UCSD-AML1 (cell line): ENCODE results near the gene RNF103.
"Not testable (repeated sequence)": the region's sequence is repeated elsewhere in the genome, so short reads cannot be mapped to it uniquely, and the experiment has no call there.

Experiments
- DNase-seq: peaks from one replicate; lab custom pipeline; 2025; ENCODE audit not compliant: unreplicated experiment; lab: John Stamatoyannopoulos, UW

The RNF103 gene, protein sequence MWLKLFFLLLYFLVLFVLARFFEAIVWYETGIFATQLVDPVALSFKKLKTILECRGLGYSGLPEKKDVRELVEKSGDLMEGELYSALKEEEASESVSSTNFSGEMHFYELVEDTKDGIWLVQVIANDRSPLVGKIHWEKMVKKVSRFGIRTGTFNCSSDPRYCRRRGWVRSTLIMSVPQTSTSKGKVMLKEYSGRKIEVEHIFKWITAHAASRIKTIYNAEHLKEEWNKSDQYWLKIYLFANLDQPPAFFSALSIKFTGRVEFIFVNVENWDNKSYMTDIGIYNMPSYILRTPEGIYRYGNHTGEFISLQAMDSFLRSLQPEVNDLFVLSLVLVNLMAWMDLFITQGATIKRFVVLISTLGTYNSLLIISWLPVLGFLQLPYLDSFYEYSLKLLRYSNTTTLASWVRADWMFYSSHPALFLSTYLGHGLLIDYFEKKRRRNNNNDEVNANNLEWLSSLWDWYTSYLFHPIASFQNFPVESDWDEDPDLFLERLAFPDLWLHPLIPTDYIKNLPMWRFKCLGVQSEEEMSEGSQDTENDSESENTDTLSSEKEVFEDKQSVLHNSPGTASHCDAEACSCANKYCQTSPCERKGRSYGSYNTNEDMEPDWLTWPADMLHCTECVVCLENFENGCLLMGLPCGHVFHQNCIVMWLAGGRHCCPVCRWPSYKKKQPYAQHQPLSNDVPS

DNA sequence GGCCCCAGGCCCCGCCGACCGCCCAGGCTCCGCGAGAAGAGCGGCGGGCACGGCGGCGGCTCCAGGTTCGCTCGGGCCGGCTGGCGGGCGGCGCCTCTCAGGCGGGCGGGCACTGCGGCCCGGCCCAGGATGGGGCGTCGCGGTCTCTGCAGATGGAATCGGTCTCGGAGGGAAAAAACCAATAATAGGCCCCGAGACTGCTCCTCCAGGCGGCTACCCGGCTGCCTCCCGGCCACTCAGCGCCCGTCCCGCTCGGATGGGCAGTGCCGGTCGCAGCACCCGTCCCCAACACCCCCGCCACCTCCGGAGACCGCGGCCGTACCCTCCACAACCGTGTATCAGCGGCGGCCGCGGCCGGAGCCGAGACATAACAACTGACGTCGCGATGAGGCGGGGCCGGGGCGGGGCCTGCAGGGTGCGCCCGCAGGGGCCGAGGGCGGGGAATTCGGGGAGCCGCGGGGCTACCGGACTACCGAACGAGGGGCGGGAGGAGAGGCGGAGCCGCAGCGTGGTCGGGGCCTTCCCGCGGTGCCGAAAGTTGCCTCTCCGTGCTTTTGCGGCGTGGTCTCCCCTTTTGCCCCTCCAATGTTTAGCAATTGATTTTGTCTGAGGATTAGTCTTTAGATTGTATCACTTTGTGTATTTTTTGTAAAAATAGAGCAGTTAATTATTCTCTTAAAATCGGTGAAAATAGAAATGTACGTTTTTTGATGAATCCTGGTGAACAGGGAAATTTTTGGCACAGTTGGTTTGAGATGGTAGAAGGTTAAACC, at the start of gene RNF103:
TSS of gene RNF103 (minus strand) at position 372 of the 773 bp plus-strand sequence. CDS start 979 bp downstream, outside the sequence.
- peak; percentile 94 for DNase-seq

DNA sequence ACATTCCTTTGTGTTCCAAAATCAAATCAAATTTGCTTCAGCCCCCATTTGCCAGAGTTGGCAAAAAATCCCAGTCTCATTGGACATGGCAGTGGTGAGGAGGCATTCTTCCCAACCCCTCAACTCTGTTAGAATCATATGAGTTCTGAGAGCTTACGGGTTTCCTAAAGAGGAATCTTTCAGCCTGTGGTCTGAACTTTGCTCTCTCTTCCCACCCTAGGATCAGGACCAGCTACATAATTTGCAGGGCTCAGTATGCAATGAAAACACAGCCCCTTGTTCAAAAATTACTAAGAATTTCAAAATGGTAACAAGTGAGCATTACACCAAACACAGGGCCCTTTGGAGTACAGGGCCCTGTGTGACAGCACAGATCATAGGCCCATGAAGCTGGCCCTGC, 49.3 kb upstream of the RNF103 start:
- no peak for DNase-seq

DNA sequence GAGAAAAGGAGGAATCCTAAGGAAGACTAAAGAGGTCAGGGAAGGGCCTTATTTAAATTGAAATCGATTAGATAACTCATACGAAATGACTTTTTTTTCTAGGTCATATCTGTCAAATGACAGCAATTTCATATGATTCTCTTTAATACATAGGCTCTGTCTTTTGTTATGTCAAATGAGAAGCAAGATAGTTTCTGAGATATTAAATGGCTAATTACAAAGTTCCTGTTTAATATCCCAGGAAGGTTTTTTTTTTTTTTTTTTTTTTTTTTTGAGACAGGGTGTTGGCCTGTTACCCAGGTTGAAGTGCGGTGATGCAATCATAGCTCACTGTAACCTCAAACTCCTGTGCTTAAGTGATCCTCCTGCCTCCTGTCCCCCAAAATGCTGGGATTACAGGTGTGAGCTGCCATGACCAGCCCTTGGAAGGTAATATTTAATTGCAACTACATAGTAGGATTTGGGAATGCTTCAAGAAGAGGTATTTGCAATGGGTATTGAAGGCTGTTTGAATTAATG, 48.4 kb upstream of the RNF103 start:
- DNase-seq: no peak

DNA sequence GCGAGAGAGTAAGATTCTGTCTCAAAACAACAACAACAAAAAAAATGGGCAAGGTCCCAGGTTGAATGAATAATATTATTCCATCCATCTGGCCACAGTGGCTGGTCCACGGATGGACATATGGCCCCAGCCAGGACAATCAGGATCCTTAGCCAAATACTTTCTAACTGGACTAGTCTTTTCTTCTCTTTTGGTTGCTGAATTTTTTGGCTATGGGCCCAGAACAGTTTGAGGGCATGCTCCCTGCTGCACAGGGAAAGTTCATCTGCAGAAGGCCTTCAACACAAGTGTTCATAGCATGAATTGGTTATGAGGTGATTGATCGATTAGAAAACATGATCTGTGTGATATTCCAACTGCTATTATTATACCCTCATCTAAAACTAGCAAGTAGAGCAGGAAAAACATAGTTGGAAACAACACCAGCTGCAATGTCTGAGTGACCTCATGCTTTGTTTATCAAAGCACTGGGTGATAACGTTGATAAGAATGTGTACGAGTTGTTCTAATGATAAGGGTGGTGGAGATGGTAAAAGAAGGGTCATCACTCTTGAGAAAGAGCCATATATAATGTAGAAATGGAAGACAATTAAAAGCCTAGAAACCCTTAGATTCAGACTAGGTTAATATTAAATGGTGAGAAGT, 47.8 kb upstream of the RNF103 start:
- DNase-seq: no peak

DNA sequence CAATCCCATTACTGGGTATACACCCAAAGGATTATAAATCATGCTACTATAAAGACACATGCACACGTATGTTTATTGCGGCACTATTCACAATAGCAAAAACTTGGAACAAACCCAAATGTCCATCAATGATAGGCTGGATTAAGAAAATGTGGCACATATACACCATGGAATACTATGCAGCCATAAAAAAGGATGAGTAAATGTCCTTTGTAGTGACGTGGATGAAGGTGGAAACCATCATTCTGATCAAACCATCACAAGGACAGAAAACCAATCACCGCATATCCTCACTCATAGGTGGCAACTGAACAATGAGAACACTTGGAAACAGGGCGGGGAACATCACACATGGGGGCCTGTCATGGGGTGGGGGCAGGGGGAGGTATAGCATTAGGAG, 45.7 kb upstream of the RNF103 start:
- not testable (repeated sequence) for DNase-seq

DNA sequence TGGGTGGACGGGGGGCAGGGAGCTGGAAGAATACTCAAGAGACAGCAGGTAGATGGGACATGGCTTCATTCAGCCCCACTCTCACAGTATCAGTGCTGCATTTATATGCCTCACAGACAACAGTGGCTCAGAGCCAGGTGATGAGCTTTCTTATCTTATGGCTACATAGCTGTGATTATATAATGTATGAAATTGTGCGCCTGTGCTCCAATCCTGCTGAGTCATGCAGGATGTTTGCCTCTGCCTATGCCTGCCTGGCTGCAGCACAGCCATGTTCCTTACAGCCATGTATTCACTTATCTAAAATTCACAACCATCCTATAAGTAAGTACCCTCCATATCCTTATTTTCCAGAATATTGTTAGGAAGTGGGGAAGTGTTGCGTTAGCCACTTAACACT, 37.7 kb upstream of the RNF103 start:
- no peak for DNase-seq

DNA sequence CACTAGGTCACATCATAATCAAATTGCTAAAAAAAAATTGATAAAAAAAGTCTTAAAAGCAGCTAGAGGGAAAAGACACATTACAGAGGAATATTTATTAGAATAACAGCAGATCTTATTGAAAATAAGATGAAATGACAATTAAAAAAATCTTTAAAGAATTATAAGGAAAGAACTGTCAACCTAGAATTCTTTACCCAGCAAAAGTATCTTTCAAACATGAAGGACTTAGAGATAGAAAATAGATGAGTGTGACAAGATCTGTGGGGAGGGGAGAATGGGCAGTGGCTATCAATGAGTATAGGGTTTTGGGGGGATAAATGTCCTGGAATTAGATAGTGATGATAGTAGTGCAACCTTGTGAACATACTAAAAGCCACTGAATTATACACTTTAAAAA, 26.5 kb upstream of the RNF103 start:
- DNase-seq: no peak

DNA sequence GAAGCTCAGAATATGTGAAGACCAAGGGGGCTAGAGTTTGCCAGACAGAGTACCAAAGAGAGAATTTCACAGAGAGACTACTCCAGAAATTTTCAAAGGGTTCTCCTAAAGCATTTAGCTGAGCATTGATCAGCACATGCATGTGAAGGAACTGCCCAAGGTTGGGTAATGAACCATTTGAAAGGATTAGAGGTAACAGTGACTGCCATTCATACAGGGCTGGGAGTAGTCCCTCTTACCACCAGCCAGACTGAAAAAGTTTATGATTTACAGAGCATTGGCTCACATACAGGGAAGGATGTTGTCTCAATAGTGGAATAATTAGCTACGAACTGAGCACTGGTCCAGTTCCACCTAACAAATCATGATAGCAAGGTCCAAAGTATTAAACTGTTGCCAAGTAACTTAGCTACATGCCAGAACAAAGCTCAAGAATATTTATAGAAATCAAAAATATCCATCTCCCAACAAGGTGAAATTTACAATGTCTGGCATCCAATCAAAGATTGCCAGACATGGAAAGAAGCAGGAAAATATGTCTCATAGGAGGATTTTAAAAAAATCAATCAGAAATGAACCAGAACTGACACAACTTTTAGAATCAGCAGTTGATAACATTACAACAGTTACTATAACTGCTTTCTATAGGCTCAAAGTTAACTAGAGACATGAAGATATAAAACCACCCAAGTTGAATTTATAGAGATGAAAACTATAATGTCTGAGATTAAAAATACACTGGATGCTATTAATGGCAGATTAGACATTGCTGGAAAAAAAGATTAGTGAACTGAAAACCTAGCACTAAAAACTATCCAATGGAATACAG, 25.7 kb upstream of the RNF103 start:
- DNase-seq: no peak

DNA sequence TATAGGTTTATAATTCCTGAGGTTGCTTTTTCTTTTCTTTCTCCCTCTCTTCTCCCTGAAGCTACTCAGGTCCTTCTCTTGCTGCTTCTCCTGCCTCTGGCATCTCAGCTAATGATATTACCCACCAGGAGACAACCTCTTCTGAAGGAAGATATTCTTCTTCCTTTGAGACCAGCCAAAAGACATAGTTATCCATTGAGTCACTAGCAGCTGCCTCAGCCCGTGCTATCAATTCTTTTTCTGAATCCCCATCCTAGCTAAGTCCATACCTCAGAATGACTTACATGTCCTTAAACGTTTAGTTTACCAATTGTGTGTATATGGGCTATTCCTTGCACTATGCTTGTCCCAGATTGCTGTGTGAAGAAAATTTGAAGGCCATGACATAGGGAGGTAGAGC, 25.0 kb upstream of the RNF103 start:
- no peak for DNase-seq

DNA sequence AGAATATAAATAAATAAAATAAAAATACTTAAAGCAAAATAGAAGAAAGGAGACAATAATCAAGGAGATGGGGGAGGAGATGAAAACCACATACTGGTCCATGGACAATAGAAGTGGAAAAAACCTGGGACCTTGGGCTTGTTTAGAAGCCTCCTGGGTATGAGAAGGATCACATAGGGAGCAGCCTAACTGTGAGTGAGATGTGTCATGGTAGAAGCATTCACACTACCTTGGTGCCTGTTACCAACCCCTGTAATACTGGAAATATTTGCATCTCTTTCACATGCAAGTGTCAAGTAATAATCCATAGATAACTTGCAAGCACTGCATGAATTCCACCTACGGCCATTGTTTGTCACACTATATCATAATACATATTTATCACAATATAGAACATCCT, 23.2 kb upstream of the RNF103 start:
- no peak for DNase-seq

DNA sequence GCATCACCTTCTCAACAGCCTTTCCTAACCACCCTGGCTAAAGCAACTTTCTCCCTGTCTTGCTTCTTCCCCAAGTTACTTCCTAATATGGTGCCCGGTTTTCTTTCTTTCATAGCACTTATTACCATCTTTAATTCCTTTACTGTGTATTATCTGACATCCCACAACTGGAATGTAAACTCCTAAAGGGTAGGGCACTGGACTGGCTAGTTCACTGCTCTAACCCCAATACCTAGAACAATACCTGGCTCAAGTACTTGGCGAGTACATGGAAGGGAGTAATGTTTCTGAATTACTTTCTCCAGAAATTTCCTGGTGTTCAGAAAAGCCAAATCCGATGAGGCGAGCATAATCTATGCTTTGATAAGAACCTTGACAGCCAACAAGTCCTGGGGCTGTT, 22.7 kb upstream of the RNF103 start:
- DNase-seq: no peak

DNA sequence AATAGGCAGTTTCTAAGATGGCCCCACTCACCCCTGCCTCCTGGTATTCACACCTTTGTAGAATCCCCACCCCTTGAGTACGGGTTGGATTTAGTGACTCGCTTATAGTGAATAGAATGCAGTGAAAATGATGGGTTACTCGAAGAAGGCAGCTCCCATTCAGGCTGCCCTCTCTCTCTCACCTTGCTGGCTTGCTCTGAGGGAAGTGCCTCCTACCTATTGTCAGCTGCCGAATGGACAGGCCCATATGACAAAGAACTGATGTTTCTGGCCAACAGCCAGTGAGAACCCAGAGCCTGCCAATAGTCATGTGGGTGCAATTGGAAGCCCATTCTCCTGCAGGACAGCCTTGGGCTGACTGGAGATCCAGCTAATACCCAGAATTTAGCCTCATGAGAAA, 22.1 kb upstream of the RNF103 start:
- DNase-seq: no peak

DNA sequence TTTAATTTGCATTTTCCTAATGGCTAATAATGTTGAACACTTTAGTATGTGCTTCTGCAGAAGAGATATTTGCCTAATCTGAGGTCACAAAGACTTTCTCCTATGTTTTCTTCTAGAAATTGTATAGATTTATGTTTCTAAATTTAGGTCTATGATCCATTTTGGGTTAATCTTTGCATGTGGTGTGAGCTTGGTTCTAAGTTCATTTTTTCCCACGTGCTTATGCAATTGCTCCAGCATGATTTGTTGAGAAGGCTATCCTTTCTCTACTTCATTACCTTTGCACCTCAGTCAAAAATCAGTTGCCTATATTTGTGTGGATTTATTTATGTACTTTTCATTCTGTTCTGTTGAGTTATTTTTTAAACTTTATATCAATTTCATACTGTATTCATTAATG, 15.0 kb upstream of the RNF103 start:
- DNase-seq: no peak

DNA sequence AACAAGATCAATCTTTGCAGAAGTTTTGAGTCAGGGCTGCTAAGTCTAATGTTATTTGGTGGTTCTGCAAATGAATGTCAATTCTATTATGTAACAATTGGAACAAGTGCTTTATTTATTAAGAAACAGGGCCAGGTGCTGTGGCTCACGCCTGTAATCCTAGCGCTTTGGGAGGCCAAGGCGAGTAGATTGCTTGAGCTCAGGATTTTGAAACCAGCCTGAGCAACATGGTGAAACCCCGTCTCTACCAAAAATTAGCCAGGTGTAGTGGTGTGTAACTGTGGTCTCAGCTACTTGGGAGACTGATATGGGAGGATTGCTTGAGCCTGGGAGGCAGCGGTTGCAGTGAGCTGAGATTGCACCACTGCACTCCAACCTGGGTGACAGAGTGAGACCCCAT, 13.2 kb upstream of the RNF103 start:
- no peak for DNase-seq

DNA sequence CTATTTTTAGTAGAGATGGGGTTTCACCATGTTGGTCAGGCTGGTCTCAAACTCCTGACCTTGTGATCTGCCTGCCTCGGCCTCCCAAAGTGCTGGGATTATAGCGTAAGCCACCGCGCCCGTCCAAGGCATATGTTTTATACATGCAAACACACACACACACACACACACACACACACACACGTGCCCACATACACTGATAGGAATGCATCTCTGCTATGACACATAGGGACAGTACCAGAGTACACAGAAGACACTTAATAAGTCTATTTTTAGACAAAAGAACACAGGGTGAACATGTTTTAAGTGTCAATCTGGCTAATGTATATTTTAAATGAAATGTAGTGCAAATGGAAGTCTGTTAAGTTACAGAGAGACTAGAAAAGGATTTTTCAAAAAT, 10.7 kb upstream of the RNF103 start:
- DNase-seq: no peak

DNA sequence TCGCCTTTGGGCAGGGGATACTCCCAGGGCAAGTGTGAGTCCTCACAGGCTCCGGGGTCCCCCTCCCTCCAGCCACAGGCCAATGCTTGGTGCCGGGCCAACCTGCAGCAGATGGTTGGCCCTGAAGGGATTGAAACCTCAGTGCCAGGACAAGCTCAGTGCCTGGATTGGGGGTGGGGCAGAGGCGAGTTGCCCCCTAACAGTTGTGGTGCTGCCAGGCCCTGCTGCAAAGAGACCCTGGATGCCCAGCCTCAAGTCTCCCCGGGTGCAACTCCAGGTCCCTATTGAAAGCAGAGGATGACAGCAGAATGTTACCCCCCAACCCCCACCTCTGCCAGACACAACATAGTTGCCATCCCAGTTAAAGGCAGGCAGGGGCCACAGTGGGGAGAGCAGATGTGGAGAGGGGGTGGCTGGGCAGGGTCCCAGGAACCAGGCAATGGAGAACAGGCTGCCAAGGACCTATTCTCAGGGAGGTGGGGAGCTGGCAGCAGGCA, 9.5 kb upstream of the RNF103 start:
- DNase-seq: no peak

DNA sequence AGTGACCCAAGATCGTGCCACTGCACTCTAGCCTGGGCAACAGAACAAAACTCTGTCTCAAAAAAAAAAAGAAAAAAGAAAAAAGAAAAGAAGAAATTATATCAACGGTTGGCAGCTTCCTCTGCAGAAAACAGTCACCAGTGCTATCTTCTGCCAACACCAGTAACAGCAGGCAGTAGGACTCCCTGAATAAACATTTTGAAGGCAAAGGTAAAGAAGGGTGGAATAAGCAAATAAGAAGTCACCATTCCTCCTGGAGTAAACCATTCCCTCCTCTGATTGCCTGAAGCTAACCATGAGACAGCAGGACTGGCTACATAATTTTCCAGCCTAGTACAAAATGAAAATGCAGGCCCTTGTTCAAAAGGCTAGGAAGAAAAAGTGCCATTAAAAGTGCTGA, 9.0 kb upstream of the RNF103 start:
- no peak for DNase-seq

DNA sequence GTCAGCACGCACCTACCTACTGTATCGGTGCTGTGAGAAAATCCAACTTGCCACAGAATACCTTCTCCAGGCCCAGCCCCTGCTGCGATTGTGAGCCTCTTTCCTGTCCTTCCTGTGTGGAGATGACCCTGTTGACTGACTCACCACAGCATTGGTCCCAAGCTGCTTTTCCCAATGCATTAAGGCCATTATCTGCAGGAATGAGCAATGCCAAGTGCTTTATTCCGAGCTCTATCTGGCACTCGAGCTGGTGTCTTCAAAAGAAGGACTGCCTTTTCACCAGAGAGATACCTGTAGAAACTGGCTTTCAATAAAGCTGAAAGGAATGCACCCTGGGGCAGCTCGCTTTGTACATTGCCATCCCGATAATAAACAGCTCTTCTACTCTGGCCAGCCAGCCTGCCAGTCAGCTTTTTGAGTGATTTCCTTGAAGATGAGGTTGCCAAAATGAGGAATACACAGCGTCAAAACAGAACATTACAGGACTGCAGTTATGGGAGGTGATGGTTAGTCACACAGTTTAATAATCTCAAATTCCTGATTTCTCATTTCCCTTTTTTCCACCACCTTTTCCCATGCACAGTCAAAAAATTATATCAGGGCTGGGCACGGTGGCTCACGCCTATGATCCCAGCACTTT, 8.3 kb upstream of the RNF103 start:
- DNase-seq: no peak

DNA sequence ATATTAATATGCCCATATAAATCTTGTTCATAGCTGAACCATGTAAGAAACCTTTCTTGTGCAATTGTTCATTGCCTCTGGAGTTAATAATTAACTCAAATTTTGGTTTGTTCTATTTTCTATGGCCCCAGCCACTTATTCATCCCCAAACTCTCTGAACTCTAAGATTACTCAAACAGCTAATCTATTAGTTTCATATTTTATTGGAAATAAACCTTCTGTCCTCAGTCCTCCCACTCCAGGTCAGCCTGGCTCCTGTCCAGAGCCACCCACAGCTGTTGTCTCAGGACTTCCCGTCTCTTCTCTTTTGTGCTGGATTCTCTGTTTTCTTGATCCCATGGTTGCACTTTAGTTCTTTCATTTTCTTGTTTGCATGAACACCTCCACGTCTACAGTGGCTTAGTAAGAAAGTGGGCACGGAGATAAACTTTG, 4.4 kb upstream of the RNF103 start:
- DNase-seq: no peak

DNA sequence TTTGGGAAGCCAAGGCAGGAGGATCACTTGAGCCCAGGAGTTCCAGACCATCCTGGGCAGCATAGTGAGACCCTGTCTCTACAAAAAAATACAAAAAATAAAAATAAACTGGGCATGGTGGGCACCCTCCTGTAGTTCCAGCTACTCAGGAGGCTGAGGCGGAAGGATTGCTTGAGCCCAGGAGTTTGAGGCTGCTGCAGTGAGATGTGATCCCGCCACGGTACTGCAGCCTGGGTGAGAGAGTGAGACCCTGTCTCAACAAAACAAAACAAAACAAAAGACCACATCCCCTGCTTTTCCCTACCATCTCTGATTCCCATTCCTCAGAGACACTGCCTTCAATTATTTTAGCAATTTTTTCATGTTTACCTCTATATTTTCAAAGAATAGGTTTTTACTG, 3.9 kb upstream of the RNF103 start:
- no peak for DNase-seq
